Retinal pigment epithelial cell (primary cell): Measurements from ENCODE around the gene LINC00305.
A peak's percentile ranks its signal among the peaks of the same experiment; 100 is the strongest.

ENCODE experiments used
- DNase-seq: peaks from one replicate; pipeline ENCODE4 v3.0.0-alpha.2; 2010; ENCODE audit warnings: low read depth
- H3K4me3 ChIP-seq: 2 replicates; pipeline ENCODE4 v1.5.1; 2011; ENCODE audit warnings: mild to moderate bottlenecking, low read length, control low read depth, moderate library complexity
- TF ChIP-seq, protein P1 (sequence below): conservative IDR thresholded peaks from 2 replicates; pipeline ENCODE4 v1.5.1; 2011; ENCODE audit warnings: low read depth, low read length, control low read depth, inconsistent platforms

Gene LINC00305

DNA sequence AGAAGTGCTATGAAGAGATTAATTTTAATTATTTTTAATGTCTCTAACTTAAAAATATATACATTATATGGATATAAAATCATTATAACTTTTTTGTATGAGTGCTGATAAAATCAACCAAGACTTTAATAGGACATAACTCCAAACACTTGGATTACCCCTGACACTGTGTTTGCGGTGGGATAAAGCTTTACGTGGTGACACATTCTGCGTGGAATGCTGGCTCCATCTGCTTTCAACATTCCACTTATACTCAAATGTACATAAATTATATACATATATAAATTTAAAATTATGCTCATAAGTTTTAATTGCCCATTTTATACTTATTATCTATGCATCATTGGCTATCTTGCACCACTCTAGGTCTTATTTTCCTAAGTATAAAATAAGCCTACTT lies 30.5 kb downstream of the LINC00305 start:
- H3K4me3 ChIP-seq: no peak overlapping the region
- TF ChIP-seq, protein P1, sequence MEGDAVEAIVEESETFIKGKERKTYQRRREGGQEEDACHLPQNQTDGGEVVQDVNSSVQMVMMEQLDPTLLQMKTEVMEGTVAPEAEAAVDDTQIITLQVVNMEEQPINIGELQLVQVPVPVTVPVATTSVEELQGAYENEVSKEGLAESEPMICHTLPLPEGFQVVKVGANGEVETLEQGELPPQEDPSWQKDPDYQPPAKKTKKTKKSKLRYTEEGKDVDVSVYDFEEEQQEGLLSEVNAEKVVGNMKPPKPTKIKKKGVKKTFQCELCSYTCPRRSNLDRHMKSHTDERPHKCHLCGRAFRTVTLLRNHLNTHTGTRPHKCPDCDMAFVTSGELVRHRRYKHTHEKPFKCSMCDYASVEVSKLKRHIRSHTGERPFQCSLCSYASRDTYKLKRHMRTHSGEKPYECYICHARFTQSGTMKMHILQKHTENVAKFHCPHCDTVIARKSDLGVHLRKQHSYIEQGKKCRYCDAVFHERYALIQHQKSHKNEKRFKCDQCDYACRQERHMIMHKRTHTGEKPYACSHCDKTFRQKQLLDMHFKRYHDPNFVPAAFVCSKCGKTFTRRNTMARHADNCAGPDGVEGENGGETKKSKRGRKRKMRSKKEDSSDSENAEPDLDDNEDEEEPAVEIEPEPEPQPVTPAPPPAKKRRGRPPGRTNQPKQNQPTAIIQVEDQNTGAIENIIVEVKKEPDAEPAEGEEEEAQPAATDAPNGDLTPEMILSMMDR: no peak
- no peak for DNase-seq

DNA sequence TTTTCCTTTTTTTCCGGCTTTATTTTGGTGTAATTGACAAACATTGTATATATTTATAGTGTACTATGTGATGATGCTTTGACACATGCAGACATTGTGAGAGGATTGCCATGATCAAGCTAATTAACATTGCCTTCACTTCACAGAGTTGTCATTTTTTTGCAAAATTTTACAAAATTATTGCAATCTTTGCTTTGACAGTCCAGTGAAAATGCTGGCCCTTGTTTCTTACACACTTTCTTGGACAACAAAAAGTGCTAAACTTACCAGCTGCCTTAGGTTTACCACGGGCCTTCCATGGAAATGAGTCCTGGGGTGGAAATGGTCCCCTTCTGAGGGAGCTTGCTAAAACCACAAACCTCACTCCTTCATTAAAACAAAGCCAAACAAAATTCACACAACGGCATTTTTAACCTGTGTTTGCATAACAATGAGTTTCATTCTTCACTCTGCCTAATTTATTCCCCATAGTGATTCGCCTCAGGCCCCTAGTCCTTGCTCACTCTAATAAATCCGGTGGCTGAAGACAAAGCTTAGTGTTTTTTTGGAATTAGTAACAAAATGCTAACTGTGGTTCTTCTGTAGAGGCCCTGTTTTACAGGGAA lies 32.2 kb downstream of the LINC00305 start:
- no peak overlapping the region for H3K4me3 ChIP-seq
- DNase-seq: no peak

DNA sequence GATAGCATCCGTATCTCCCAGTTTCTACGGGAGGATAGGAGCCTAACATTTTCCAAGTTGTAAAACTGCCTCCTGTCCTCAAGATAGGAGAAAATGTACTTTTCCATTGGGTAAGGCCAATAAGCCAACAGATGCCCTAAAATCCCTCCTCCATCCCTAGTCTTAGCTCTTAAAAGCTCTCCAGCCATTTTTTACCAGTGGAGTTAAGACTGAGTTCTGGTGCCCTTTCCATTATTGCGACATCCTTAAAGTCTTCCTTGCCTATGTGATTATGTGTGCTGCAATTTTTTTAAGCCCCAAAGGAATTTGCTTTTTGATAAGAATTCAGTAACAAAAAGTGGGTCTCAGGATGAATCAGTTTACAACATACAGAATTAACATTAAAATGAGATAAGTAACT lies 33.0 kb downstream of the LINC00305 start:
- TF ChIP-seq, protein P1: no peak
- no peak overlapping the region for H3K4me3 ChIP-seq
- peak; percentile 9 for DNase-seq

More for the DNA sequence above, 32.2 kb downstream of the LINC00305 start:
- TF ChIP-seq, protein P1: no peak

DNA sequence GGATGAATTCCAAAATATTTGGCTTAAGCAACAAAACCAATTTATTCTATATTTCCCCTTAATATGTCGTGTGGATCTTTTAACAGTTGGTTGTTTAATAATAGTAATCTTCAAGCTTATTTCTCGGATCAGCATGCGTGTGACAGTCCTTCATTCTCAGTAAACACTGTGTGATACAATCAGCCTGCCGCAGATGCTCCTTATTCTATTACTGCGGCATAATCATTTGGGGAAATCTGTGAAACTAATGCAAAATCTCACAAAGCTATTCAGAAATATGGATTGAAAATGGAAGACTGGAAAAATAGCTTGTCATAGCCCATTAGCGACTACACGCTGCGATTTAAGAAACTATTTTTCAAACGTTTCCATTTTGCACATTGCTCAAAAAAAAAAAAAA lies 36.9 kb downstream of the LINC00305 start:
- no peak for DNase-seq
- no peak overlapping the region for H3K4me3 ChIP-seq
- TF ChIP-seq, protein P1: no peak

DNA sequence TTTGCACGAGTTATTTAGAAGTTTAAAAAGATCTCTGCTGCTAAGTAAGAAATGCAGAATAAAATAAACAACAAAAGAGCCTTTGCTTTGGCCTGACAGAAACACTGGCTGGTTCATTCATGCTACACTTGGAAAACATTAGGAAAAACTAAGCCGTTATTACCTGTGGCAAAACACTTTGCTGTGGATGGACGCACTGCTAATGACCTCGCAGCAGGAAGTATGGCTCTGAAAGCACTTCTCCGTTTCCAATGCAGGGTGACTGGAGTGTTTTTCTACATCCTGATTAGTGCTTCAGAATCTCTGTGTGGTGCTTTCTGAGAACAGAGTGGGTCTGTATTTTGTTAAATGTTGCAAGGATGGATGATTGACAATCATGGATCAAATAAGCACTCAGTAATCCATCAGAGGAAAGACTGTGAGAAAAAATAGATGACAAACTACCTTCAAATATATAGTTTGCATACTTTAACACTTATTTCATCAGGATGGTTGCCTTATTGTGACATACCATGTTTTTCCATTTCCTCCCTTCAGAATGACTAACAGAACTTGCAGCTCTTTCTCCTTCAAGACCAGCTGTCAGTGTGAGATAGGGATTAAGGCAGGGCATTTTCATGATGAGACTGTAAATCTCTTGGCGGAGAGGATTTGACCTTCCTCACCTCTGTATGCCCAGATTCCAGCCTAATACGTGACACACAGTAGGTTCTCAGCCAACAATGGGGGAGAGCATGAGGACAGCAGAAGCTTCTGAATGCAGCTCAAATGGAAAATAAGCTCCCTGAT lies 38.0 kb downstream of the LINC00305 start:
- H3K4me3 ChIP-seq: no peak overlapping the region
- TF ChIP-seq, protein P1: no peak
- DNase-seq: no peak

DNA sequence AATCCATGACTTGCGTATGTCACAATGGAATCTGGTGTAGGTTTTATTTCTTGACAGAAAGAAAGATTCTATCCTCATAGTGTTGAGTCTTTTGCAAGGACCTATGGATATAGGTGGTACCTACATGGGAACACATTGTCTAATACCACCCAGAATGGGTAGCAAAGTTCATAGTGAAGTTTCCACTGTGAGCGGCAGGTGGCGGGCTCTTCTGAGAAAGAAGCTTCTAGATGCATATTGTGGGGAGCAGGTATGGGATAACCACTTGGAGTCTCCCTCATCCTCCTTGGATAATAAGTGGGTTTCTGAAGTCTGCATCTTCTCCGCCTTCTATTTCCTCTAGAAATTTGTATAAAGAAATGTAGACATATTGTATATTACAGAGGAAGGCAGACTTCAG lies 44.9 kb downstream of the LINC00305 start:
- no peak overlapping the region for H3K4me3 ChIP-seq
- DNase-seq: no peak
- TF ChIP-seq, protein P1: no peak
